HAP-1 (cell line): Measurements from ENCODE around the gene SLC39A11.
"Not testable (repeated sequence)": the region's sequence is repeated elsewhere in the genome, so short reads cannot be mapped to it uniquely, and the experiment has no call there.

Experiments used
- DNase-seq, 2 experiments: peaks; one replicate each; pipeline ENCODE4 v3.0.0-alpha.2; 2016 to 2020; ENCODE audit warnings: low spot score in 2 of 2
- H3K27me3 ChIP-seq: fragments of 250-450 bp; sonication (Bioruptor Pico); 2 replicates; pipeline ENCODE4 v1.5.1; 2020; ENCODE audit warnings: low read depth, mild to moderate bottlenecking, moderate library complexity
- H3K36me3 ChIP-seq: fragments of 250-450 bp; sonication (Bioruptor Pico); replicated peaks from 2 replicates; pipeline ENCODE4 v1.5.1; 2020; ENCODE audit warnings: mild to moderate bottlenecking
- H3K4me1 ChIP-seq: fragments of 250-450 bp; sonication (Bioruptor Pico); 2 replicates; pipeline ENCODE4 v1.5.1; 2020; ENCODE audit warnings: mild to moderate bottlenecking
- H3K4me3 ChIP-seq: fragments of 250-450 bp; sonication (Bioruptor Pico); 2 replicates; pipeline ENCODE4 v1.5.1; 2020; ENCODE audit warnings: mild to moderate bottlenecking, moderate library complexity
- H3K9me3 ChIP-seq: fragments of 250-450 bp; sonication (Bioruptor Pico); 2 replicates; pipeline ENCODE4 v1.5.1; 2020; ENCODE audit warnings: mild to moderate bottlenecking, moderate library complexity
- in situ Hi-C: fragments of 300-500 bp; cut with MboI; formaldehyde crosslinking; loops from 3 replicates; pipeline ENCODE4 v1.14.3; 2020; ENCODE audit warnings: low sequenced_read_pairs, inconsistent platforms, mixed read lengths

The SLC39A11 gene

DNA sequence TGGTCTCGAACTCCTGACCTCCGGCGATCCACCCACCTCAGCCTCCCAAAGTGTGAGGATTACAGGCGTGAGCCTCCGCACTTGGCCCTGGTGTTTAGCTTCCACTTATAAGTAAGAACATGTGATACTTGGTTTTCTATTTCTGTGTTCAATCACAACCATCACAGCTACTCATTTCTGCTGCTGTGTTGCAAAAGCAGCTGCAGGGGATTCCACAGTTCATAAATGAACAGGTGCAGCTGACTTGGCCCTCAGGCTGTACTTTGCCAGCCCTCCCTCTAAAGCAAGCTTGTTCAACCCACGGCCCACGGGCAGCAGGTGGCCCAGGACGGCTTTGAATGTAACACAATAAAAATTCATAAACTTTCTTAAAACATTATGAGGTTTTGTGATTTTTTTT, 79.2 kb downstream of the SLC39A11 start:
- no peak for DNase-seq
- no peaks in the 10 kb centered on the region for H3K27me3 ChIP-seq
- H3K36me3 ChIP-seq, result no peaks in the 10 kb centered on the region
- in situ Hi-C loops, result no loop called here
- H3K4me3 ChIP-seq, result no peak overlapping the region
- no peaks in the 10 kb centered on the region for H3K4me1 ChIP-seq
- no peaks in the 10 kb centered on the region for H3K9me3 ChIP-seq

- no peak overlapping the region for H3K4me3 ChIP-seq
- no peaks in the 10 kb centered on the region for H3K36me3 ChIP-seq
- H3K9me3 ChIP-seq, result no peaks in the 10 kb centered on the region
- no peaks in the 10 kb centered on the region for H3K27me3 ChIP-seq
- no peak for DNase-seq
- in situ Hi-C loops, result no loop called here
- H3K4me1 ChIP-seq, result no peaks in the 10 kb centered on the region
These were observed 81.4 kb downstream of the SLC39A11 start for GRCh38 chr17:73011016-73011486.

- no peak overlapping the region for H3K4me3 ChIP-seq
- in situ Hi-C loops, result no loop called here
- no peaks in the 10 kb centered on the region for H3K4me1 ChIP-seq
- no peaks in the 10 kb centered on the region for H3K9me3 ChIP-seq
- no peaks in the 10 kb centered on the region for H3K27me3 ChIP-seq
- no peak for DNase-seq
- H3K36me3 ChIP-seq, result no peaks in the 10 kb centered on the region
These were observed 82.1 kb downstream of the SLC39A11 start for GRCh38 chr17:73010414-73010813.

GRCh38 chr17:73007407-73007806, 85.1 kb downstream of the SLC39A11 start:
- no peak overlapping the region for H3K4me3 ChIP-seq
- H3K4me1 ChIP-seq, result no peaks in the 10 kb centered on the region
- in situ Hi-C loops, result no loop called here
- H3K27me3 ChIP-seq, result no peaks in the 10 kb centered on the region
- no peaks in the 10 kb centered on the region for H3K9me3 ChIP-seq
- H3K36me3 ChIP-seq, result no peaks in the 10 kb centered on the region
- DNase-seq, result no peak

- in situ Hi-C loops, result no loop called here
- Histone ChIP-seq H3K9me3 (no peaks in the 10 kb centered on the region), H3K4me3 (no peak overlapping the region), H3K4me1 (no peaks in the 10 kb centered on the region), H3K27me3 (no peaks in the 10 kb centered on the region), H3K36me3 (no peaks in the 10 kb centered on the region)
- no peak for DNase-seq
These were observed 87.1 kb downstream of the SLC39A11 start for GRCh38 chr17:73005360-73005759.

- no peak for DNase-seq
- Histone ChIP-seq H3K27me3 (no peaks in the 10 kb centered on the region), H3K4me1 (no peaks in the 10 kb centered on the region), H3K4me3 (no peak overlapping the region), H3K9me3 (no peaks in the 10 kb centered on the region), H3K36me3 (no peaks in the 10 kb centered on the region)
- in situ Hi-C loops, result no loop called here
These were observed 89.0 kb downstream of the SLC39A11 start for GRCh38 chr17:73003487-73003886.

GRCh38 chr17:73000832-73001231, 91.7 kb downstream of the SLC39A11 start:
- Histone ChIP-seq H3K9me3 (no peaks in the 10 kb centered on the region), H3K36me3 (no peaks in the 10 kb centered on the region), H3K4me3 (no peak overlapping the region), H3K4me1 (no peaks in the 10 kb centered on the region), H3K27me3 (no peaks in the 10 kb centered on the region)
- in situ Hi-C loops, result no loop called here
- no peak for DNase-seq

- H3K4me1 ChIP-seq, H3K4me3 ChIP-seq, DNase-seq, H3K27me3 ChIP-seq, H3K9me3 ChIP-seq, H3K36me3 ChIP-seq, in situ Hi-C loops: not testable (repeated sequence)
These were observed 93.0 kb downstream of the SLC39A11 start for GRCh38 chr17:72999474-72999873.

- no peaks in the 10 kb centered on the region for H3K4me1 ChIP-seq
- no peaks in the 10 kb centered on the region for H3K9me3 ChIP-seq
- H3K36me3 ChIP-seq, result no peaks in the 10 kb centered on the region
- no peaks in the 10 kb centered on the region for H3K27me3 ChIP-seq
- DNase-seq, result no peak
- no peak overlapping the region for H3K4me3 ChIP-seq
- in situ Hi-C loops, result no loop called here
These were observed 94.1 kb downstream of the SLC39A11 start for GRCh38 chr17:72998343-72998742.

GRCh38 chr17:72997559-72997958, 94.9 kb downstream of the SLC39A11 start:
- no peak for DNase-seq
- Histone ChIP-seq H3K4me3 (no peak overlapping the region), H3K27me3 (no peaks in the 10 kb centered on the region), H3K9me3 (no peaks in the 10 kb centered on the region), H3K36me3 (no peaks in the 10 kb centered on the region), H3K4me1 (no peaks in the 10 kb centered on the region)
- in situ Hi-C loops, result no loop called here

- H3K9me3 ChIP-seq, result no peaks in the 10 kb centered on the region
- H3K27me3 ChIP-seq, result no peaks in the 10 kb centered on the region
- DNase-seq, result no peak
- in situ Hi-C loops, result no loop called here
- no peaks in the 10 kb centered on the region for H3K4me1 ChIP-seq
- no peaks in the 10 kb centered on the region for H3K36me3 ChIP-seq
- H3K4me3 ChIP-seq, result no peak overlapping the region
These were observed 95.7 kb downstream of the SLC39A11 start for GRCh38 chr17:72996791-72997190.

DNA sequence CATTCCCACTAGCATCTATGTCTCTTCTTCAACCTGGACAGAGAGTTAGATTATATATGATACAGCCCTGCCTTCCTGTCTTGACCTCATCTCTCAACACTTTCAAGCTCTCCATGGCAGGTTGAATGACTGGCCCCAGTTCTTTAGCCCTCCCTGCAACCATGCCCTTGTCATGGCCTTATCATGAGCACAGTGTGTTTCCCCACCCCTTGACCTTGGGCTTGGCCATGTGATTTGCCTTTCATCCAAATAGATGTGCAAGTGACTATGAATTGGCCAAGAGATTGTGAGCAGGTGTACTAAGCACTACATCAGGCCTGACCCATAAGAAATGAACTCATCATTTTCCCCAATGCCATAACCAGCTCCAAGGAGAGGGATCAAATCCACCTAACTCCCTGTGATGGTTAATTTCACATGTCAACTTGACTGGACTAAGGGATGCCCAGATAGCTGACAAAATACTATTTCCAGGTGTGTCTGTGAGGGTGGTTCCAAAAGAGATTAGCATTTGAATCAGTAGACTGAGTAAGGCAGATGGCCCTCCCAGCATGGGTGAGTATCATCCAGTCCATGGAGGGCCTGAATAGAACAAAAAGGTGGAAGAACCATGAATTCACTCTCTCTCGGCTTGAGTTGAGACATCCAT, 97.4 kb downstream of the SLC39A11 start:
- H3K27me3 ChIP-seq, result no peaks in the 10 kb centered on the region
- H3K4me3 ChIP-seq, result no peak overlapping the region
- H3K36me3 ChIP-seq, result no peaks in the 10 kb centered on the region
- H3K4me1 ChIP-seq, result no peaks in the 10 kb centered on the region
- in situ Hi-C loops, result no loop called here
- DNase-seq, result no peak
- no peaks in the 10 kb centered on the region for H3K9me3 ChIP-seq

GRCh38 chr17:72992783-72993467, 99.6 kb downstream of the SLC39A11 start:
- DNase-seq, H3K4me3 ChIP-seq, H3K9me3 ChIP-seq, H3K4me1 ChIP-seq, H3K27me3 ChIP-seq, H3K36me3 ChIP-seq, in situ Hi-C loops: not testable (repeated sequence)

DNA sequence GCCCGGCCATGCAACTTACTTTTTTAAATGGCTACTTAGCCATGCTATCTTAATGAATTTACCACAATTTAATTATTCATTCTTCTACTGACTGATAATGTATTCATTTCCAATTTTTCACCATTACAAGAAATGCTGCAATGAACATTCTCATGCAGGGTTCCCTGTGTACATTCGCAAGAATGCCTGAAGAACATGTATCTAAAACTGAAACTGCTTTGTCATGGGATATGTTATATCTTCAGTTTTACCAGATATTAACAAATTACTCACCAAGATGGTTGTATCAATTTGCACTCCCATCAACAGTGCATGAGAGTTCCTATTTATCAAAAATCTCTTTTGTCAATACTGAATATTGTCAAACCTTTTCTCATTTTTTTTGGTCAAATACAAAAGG, 100.8 kb downstream of the SLC39A11 start:
- no peaks in the 10 kb centered on the region for H3K4me1 ChIP-seq
- DNase-seq, result no peak
- no peaks in the 10 kb centered on the region for H3K9me3 ChIP-seq
- in situ Hi-C loops, result no loop called here
- H3K4me3 ChIP-seq, result no peak overlapping the region
- no peaks in the 10 kb centered on the region for H3K36me3 ChIP-seq
- H3K27me3 ChIP-seq, result no peaks in the 10 kb centered on the region
